ENCODE measurements around the gene MEIOB. TPM values are rescaled to one million over a fixed set of nuclear protein-coding genes. Genes with fewer than 3 reads are reported as not detected.

Gene MEIOB
- total RNA-seq, 1 experiment from 2014 or later: 1.3 TPM

DNA sequence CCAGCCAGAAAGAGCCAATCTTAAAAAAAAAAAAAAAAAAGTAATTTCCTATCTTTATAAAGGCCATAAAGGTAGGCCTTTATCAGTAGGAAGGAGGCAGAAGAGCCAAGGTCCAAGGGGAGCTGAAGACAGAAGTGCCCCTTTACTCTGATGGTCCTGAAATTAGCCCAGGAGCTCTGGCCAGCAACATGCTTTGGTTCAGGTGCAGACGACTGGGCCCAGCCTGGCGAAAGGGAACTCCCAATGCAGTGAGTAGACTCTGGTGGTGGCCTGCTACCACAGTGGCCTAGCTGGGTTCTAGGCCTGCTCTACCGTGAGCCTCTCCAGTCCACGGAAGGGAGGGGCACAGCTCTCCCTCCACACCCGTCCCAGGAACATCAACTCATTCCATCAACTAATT lies 23.1 kb upstream of the MEIOB start:
- WGBS (ENCODE audit: extremely low coverage, insufficient read length, low lambda C conversion rate): no CpG with 5 or more reads among the region's 5 CpGs
- Histone ChIP-seq H4K8ac (replicated peaks; ENCODE audit: insufficient read length, low read depth, low read length) (no peak overlapping the region), H2BK15ac (ENCODE audit: low read depth, low read length) (no peak overlapping the region), H3K23ac (ENCODE audit: insufficient read length, low read depth, low read length) (no peak overlapping the region), H3K27me3 (ENCODE audit: insufficient read depth, low read length) (no peaks in the 10 kb centered on the region), H3K9me3 (ENCODE audit: control insufficient read depth, low read depth, low read length) (no peaks in the 10 kb centered on the region), H3K18ac (ENCODE audit: insufficient read length, low read depth, low read length) (no peak overlapping the region), H2AK5ac (ENCODE audit: insufficient read length, low read length) (no peak overlapping the region), H3K14ac (ENCODE audit: insufficient read depth, low read length) (no peak overlapping the region), H4K91ac (ENCODE audit: insufficient read length, low read depth, low read length) (no peak overlapping the region), H3K4me1 (ENCODE audit: insufficient read depth, low read length) (no peaks in the 10 kb centered on the region), H3K56ac (ENCODE audit: insufficient read length, low read depth, low read length) (no peak overlapping the region), H3K79me2 (ENCODE audit: insufficient read depth, low read length) (no peaks in the 10 kb centered on the region), H2AFZ (ENCODE audit: low read length) (no peak overlapping the region), H4K5ac (ENCODE audit: insufficient read length, low read depth, low read length) (no peak overlapping the region), H3K4ac (ENCODE audit: low read depth, low read length) (no peak overlapping the region), H3K23me2 (ENCODE audit: insufficient read length, low read depth, low read length, poor library complexity, severe bottlenecking) (no peaks in the 10 kb centered on the region), H3K79me1 (ENCODE audit: insufficient read depth, low read depth, low read length, poor library complexity, severe bottlenecking) (no peaks in the 10 kb centered on the region), H3K9ac (ENCODE audit: extremely low read depth, insufficient read length, low read length) (no peak overlapping the region), H2BK120ac (ENCODE audit: low read depth, low read length, poor library complexity, severe bottlenecking) (no peak overlapping the region), H3T11ph (ENCODE audit: low read length) (no peak overlapping the region), H2BK20ac (ENCODE audit: low read depth, low read length, poor library complexity, severe bottlenecking) (no peak overlapping the region), H2BK12ac (ENCODE audit: insufficient read length, low read depth, low read length) (no peak overlapping the region), H4K20me1 (ENCODE audit: control insufficient read depth, insufficient read depth, insufficient read length) (no peaks in the 10 kb centered on the region), H3K4me2 (ENCODE audit: insufficient read depth, insufficient read length, low read length) (no peak overlapping the region), H2BK5ac (ENCODE audit: insufficient read length, low read length) (no peak overlapping the region), H3K27ac (ENCODE audit: insufficient read length, low read depth, low read length) (no peak overlapping the region)
- H3K4me3 Mint-ChIP-seq: no peak overlapping the region
- TF ChIP-seq, protein P1, sequence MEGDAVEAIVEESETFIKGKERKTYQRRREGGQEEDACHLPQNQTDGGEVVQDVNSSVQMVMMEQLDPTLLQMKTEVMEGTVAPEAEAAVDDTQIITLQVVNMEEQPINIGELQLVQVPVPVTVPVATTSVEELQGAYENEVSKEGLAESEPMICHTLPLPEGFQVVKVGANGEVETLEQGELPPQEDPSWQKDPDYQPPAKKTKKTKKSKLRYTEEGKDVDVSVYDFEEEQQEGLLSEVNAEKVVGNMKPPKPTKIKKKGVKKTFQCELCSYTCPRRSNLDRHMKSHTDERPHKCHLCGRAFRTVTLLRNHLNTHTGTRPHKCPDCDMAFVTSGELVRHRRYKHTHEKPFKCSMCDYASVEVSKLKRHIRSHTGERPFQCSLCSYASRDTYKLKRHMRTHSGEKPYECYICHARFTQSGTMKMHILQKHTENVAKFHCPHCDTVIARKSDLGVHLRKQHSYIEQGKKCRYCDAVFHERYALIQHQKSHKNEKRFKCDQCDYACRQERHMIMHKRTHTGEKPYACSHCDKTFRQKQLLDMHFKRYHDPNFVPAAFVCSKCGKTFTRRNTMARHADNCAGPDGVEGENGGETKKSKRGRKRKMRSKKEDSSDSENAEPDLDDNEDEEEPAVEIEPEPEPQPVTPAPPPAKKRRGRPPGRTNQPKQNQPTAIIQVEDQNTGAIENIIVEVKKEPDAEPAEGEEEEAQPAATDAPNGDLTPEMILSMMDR (conservative IDR thresholded peaks at IDR 0.05): no peak
- H3K27ac Mint-ChIP-seq: no peak overlapping the region
- no peaks in the 10 kb centered on the region for H3K36me3 Mint-ChIP-seq (ENCODE audit: insufficient read depth in 1 of 3, low read depth in 3 of 3)
- peaks cover 4 to 6% of the 10 kb centered on the region in 2 experiments for H3K4me1 Mint-ChIP-seq
- H3K9me3 Mint-ChIP-seq: no peaks in the 10 kb centered on the region
- no peak for DNase-seq
- H3K27me3 Mint-ChIP-seq (ENCODE audit: low read depth): peaks cover 57% of the 10 kb centered on the region

Data from H9 (cell line).